GM23338 (cell line): Measurements from ENCODE around the gene ALDOA. TPM values are rescaled to one million over a fixed set of nuclear protein-coding genes. Genes with fewer than 3 reads are reported as not detected.
"Not testable (repeated sequence)": the region's sequence is repeated elsewhere in the genome, so short reads cannot be mapped to it uniquely, and the experiment has no call there.

ENCODE experiments used
- ATAC-seq: fragments of 200-7000 bp; cut with Tn5 transposase; 3 replicates; pipeline ENCODE4 v1.9.1; 2020
- DNase-seq: peaks from one replicate; pipeline ENCODE4 v3.0.0-alpha.2; 2015; ENCODE audit warnings: low spot score
- H2AFZ ChIP-seq: fragments of 200-600 bp; sonication (generic); 2 replicates; pipeline ENCODE4 v1.8.0; 2016; ENCODE audit warnings: antibody characterized with exemption, mild to moderate bottlenecking, moderate library complexity
- H3F3A ChIP-seq: fragments of 200-600 bp; sonication (generic); replicated peaks from 2 replicates; pipeline ENCODE4 v1.8.0; 2017; ENCODE audit warnings: antibody characterized with exemption, mixed run types, low read depth
- H3K27ac ChIP-seq: fragments of 200-600 bp; sonication (generic); 2 replicates; pipeline ENCODE4 v1.6.1; 2016; ENCODE audit warnings: low read depth
- H3K27me3 ChIP-seq: fragments of 200-600 bp; sonication (generic); 2 replicates; pipeline ENCODE4 v1.8.0; 2016; ENCODE audit warnings: mild to moderate bottlenecking, mixed run types, moderate library complexity; ENCODE audit not compliant: insufficient read depth
- H3K36me3 ChIP-seq: fragments of 200-600 bp; sonication (generic); 2 replicates; pipeline ENCODE4 v1.8.0; 2016; ENCODE audit warnings: mild to moderate bottlenecking; ENCODE audit not compliant: insufficient read depth
- H3K4me1 ChIP-seq: fragments of 200-600 bp; sonication (generic); 2 replicates; pipeline ENCODE4 v1.8.0; 2016; ENCODE audit warnings: mild to moderate bottlenecking, moderate library complexity; ENCODE audit not compliant: insufficient read depth
- H3K4me2 ChIP-seq: fragments of 200-600 bp; sonication (generic); 2 replicates; pipeline ENCODE4 v1.7.1; 2017; ENCODE audit warnings: mixed run types
- H3K4me3 ChIP-seq: fragments of 200-600 bp; sonication (generic); 2 replicates; pipeline ENCODE4 v1.6.1; 2016; ENCODE audit warnings: mixed run types
- H3K79me2 ChIP-seq: fragments of 200-600 bp; sonication (generic); replicated peaks from 2 replicates; pipeline ENCODE4 v1.8.0; 2017; ENCODE audit warnings: mild to moderate bottlenecking; ENCODE audit not compliant: insufficient read depth
- H3K9me2 ChIP-seq: fragments of 200-600 bp; sonication (generic); 2 replicates; pipeline ENCODE4 v1.8.0; 2017; ENCODE audit not compliant: insufficient read depth
- H4K20me1 ChIP-seq: fragments of 200-600 bp; sonication (generic); replicated peaks from 2 replicates; pipeline ENCODE4 v1.8.0; 2017; ENCODE audit warnings: mild to moderate bottlenecking; ENCODE audit not compliant: insufficient read depth
- H3K27ac Mint-ChIP-seq: 2 replicates; pipeline ENCODE4 v1.8.0; 2020; ENCODE audit warnings: inconsistent platforms, mild to moderate bottlenecking, moderate library complexity, mixed read lengths
- H3K27me3 Mint-ChIP-seq: 3 replicates; pipeline ENCODE4 v1.8.0; 2022; ENCODE audit warnings: low read depth, mild to moderate bottlenecking, moderate library complexity, mixed read lengths, inconsistent platforms; ENCODE audit not compliant: insufficient read depth, poor library complexity
- H3K36me3 Mint-ChIP-seq: 3 replicates; pipeline ENCODE4 v1.8.0; 2021; ENCODE audit warnings: low read depth, mild to moderate bottlenecking, inconsistent platforms, moderate library complexity, mixed read lengths
- H3K4me1 Mint-ChIP-seq: 3 replicates; pipeline ENCODE4 v1.8.0; 2020; ENCODE audit warnings: mild to moderate bottlenecking, inconsistent platforms, mixed read lengths
- H3K4me3 Mint-ChIP-seq: 3 replicates; pipeline ENCODE4 v1.8.0; 2021; ENCODE audit warnings: moderate library complexity, mild to moderate bottlenecking, inconsistent platforms, mixed read lengths
- H3K9me3 Mint-ChIP-seq: 3 replicates; pipeline ENCODE4 v1.8.0; 2020; ENCODE audit warnings: moderate library complexity, mild to moderate bottlenecking, inconsistent platforms, mixed read lengths
- CREB1 ChIP-seq: fragments of 250-450 bp; sonication (Bioruptor Pico); IDR thresholded peaks from 2 replicates; pipeline ENCODE4 v1.5.0; 2020; ENCODE audit warnings: low read depth, mild to moderate bottlenecking, moderate library complexity
- EZH2 ChIP-seq: fragments of 200-600 bp; sonication (generic); IDR thresholded peaks from one replicate; pipeline ENCODE4 v1.8.0; 2017; ENCODE audit warnings: antibody characterized with exemption, mild to moderate bottlenecking, low read depth; ENCODE audit not compliant: unreplicated experiment
- JUNB ChIP-seq: IDR thresholded peaks from one replicate; pipeline ENCODE4 v1.6.1; 2016; ENCODE audit warnings: antibody characterized with exemption; ENCODE audit not compliant: unreplicated experiment
- POLR2AphosphoS5 ChIP-seq: IDR thresholded peaks from 2 replicates; pipeline ENCODE4 v1.6.1; 2016; ENCODE audit warnings: antibody characterized with exemption, low read depth
- STAT1 ChIP-seq: IDR thresholded peaks from one replicate; pipeline ENCODE4 v1.6.1; 2016; ENCODE audit warnings: antibody characterized with exemption; ENCODE audit not compliant: unreplicated experiment
- ZNF331 ChIP-seq: fragments of 250-450 bp; sonication (Bioruptor Pico); IDR thresholded peaks from 2 replicates; pipeline ENCODE4 v1.5.0; 2020; ENCODE audit warnings: low read depth, mild to moderate bottlenecking, moderate library complexity
- polyA plus RNA-seq: library from polyadenylated mRNA; unstranded; fragments of >200 nt; fragmentation: Nextera tagmentation; extraction: Ambion mirVana; gene quantifications from 2 replicates; pipeline ENCODE4 v1.2.1, GENCODE V29; 2016
- total RNA-seq: library from RNA; depleted of rRNA; stranded (reverse); fragments of >200 nt; shearing (Covaris generic); gene quantifications from 2 replicates; pipeline ENCODE4 v1.2.3, GENCODE V29; 2014
- TF ChIP-seq, protein P1 (sequence below): fragments of 250-450 bp; sonication (Bioruptor Pico); IDR thresholded peaks from 2 replicates; pipeline ENCODE4 v1.5.0; 2020; ENCODE audit warnings: mild to moderate bottlenecking, moderate library complexity
- TF ChIP-seq, protein P2 (sequence below): IDR thresholded peaks from one replicate; pipeline ENCODE4 v1.6.1; 2018; ENCODE audit warnings: antibody characterized with exemption; ENCODE audit not compliant: unreplicated experiment

Gene ALDOA
- total and polyA plus RNA-seq, 2 experiments from 2014 or later, result 1,054 to 1,306 TPM

- no peak overlapping the region for H3K27ac Mint-ChIP-seq
- H3K27me3 ChIP-seq, result no peaks in the 10 kb centered on the region
- H3K4me2 ChIP-seq, result no peak overlapping the region
- H3K36me3 ChIP-seq, result no peaks in the 10 kb centered on the region
- no peaks in the 10 kb centered on the region for H4K20me1 ChIP-seq
- no peaks in the 10 kb centered on the region; the same call in 1 of the 2 replicates for H3F3A ChIP-seq
- H3K36me3 Mint-ChIP-seq, result no peaks in the 10 kb centered on the region; the same call in 2 of the 3 replicates
- H3K27me3 Mint-ChIP-seq, result peaks cover 5% of the 10 kb centered on the region
- no peak overlapping the region for H3K4me3 Mint-ChIP-seq
- no peak overlapping the region for H2AFZ ChIP-seq
- H3K4me3 ChIP-seq, result no peak overlapping the region
- H3K79me2 ChIP-seq, result no peaks in the 10 kb centered on the region
- H3K4me1 ChIP-seq, result peaks cover 4% of the 10 kb centered on the region
- H3K27ac ChIP-seq, result no peak overlapping the region
- DNase-seq (no peak), ATAC-seq (no peak)
- no peaks in the 10 kb centered on the region for H3K9me3 Mint-ChIP-seq
- no peaks in the 10 kb centered on the region for H3K9me2 ChIP-seq
- H3K4me1 Mint-ChIP-seq, result peaks cover 9% of the 10 kb centered on the region
- no peak for TF ChIP-seq POLR2AphosphoS5
- no peak for TF ChIP-seq CREB1 (CRISPR knock-in tag)
- TF ChIP-seq JUNB, result no peak
- no peak for TF ChIP-seq STAT1
- no peak for TF ChIP-seq EZH2
- TF ChIP-seq ZNF331 (CRISPR knock-in tag), result no peak
- TF ChIP-seq, protein P1, sequence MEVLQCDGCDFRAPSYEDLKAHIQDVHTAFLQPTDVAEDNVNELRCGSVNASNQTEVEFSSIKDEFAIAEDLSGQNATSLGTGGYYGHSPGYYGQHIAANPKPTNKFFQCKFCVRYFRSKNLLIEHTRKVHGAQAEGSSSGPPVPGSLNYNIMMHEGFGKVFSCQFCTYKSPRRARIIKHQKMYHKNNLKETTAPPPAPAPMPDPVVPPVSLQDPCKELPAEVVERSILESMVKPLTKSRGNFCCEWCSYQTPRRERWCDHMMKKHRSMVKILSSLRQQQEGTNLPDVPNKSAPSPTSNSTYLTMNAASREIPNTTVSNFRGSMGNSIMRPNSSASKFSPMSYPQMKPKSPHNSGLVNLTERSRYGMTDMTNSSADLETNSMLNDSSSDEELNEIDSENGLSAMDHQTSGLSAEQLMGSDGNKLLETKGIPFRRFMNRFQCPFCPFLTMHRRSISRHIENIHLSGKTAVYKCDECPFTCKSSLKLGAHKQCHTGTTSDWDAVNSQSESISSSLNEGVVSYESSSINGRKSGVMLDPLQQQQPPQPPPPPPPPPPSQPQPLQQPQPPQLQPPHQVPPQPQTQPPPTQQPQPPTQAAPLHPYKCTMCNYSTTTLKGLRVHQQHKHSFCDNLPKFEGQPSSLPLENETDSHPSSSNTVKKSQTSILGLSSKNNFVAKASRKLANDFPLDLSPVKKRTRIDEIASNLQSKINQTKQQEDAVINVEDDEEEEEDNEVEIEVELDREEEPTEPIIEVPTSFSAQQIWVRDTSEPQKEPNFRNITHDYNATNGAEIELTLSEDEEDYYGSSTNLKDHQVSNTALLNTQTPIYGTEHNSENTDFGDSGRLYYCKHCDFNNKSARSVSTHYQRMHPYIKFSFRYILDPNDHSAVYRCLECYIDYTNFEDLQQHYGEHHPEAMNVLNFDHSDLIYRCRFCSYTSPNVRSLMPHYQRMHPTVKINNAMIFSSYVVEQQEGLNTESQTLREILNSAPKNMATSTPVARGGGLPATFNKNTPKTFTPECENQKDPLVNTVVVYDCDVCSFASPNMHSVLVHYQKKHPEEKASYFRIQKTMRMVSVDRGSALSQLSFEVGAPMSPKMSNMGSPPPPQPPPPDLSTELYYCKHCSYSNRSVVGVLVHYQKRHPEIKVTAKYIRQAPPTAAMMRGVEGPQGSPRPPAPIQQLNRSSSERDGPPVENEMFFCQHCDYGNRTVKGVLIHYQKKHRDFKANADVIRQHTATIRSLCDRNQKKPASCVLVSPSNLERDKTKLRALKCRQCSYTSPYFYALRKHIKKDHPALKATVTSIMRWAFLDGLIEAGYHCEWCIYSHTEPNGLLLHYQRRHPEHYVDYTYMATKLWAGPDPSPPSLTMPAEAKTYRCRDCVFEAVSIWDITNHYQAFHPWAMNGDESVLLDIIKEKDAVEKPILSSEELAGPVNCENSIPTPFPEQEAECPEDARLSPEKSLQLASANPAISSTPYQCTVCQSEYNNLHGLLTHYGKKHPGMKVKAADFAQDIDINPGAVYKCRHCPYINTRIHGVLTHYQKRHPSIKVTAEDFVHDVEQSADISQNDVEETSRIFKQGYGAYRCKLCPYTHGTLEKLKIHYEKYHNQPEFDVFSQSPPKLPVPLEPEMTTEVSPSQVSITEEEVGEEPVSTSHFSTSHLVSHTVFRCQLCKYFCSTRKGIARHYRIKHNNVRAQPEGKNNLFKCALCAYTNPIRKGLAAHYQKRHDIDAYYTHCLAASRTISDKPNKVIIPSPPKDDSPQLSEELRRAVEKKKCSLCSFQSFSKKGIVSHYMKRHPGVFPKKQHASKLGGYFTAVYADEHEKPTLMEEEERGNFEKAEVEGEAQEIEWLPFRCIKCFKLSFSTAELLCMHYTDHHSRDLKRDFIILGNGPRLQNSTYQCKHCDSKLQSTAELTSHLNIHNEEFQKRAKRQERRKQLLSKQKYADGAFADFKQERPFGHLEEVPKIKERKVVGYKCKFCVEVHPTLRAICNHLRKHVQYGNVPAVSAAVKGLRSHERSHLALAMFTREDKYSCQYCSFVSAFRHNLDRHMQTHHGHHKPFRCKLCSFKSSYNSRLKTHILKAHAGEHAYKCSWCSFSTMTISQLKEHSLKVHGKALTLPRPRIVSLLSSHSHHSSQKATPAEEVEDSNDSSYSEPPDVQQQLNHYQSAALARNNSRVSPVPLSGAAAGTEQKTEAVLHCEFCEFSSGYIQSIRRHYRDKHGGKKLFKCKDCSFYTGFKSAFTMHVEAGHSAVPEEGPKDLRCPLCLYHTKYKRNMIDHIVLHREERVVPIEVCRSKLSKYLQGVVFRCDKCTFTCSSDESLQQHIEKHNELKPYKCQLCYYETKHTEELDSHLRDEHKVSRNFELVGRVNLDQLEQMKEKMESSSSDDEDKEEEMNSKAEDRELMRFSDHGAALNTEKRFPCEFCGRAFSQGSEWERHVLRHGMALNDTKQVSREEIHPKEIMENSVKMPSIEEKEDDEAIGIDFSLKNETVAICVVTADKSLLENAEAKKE (CRISPR knock-in tag), result no peak
- TF ChIP-seq, protein P2, sequence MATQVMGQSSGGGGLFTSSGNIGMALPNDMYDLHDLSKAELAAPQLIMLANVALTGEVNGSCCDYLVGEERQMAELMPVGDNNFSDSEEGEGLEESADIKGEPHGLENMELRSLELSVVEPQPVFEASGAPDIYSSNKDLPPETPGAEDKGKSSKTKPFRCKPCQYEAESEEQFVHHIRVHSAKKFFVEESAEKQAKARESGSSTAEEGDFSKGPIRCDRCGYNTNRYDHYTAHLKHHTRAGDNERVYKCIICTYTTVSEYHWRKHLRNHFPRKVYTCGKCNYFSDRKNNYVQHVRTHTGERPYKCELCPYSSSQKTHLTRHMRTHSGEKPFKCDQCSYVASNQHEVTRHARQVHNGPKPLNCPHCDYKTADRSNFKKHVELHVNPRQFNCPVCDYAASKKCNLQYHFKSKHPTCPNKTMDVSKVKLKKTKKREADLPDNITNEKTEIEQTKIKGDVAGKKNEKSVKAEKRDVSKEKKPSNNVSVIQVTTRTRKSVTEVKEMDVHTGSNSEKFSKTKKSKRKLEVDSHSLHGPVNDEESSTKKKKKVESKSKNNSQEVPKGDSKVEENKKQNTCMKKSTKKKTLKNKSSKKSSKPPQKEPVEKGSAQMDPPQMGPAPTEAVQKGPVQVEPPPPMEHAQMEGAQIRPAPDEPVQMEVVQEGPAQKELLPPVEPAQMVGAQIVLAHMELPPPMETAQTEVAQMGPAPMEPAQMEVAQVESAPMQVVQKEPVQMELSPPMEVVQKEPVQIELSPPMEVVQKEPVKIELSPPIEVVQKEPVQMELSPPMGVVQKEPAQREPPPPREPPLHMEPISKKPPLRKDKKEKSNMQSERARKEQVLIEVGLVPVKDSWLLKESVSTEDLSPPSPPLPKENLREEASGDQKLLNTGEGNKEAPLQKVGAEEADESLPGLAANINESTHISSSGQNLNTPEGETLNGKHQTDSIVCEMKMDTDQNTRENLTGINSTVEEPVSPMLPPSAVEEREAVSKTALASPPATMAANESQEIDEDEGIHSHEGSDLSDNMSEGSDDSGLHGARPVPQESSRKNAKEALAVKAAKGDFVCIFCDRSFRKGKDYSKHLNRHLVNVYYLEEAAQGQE, result no peak
These were observed 48.9 kb downstream of the ALDOA start for GRCh38 chr16:30114411-30114810.

- not testable (repeated sequence) for H3K36me3 ChIP-seq, H3K27ac ChIP-seq, H3K79me2 ChIP-seq, H3K4me2 ChIP-seq, H4K20me1 ChIP-seq, H3K4me1 ChIP-seq, H3K27me3 ChIP-seq, H2AFZ ChIP-seq, H3K4me3 ChIP-seq, H3K36me3 Mint-ChIP-seq, DNase-seq, H3K4me3 Mint-ChIP-seq, ATAC-seq, H3K9me2 ChIP-seq, H3K27me3 Mint-ChIP-seq, H3K9me3 Mint-ChIP-seq, H3F3A ChIP-seq, H3K4me1 Mint-ChIP-seq, H3K27ac Mint-ChIP-seq
These were observed 49.3 kb downstream of the ALDOA start for GRCh38 chr16:30114833-30115232.
